T-helper 1 cell treated with Interleukin-12 subunit alpha and Interleukin-12 subunit beta and Interleukin-4 antibody, amounts not matched to agents 30 ng/mL and 1 ng/mL, for 36 hours (primary cell): ENCODE measurements around the gene TMTC2. TPM values are rescaled to one million over a fixed set of nuclear protein-coding genes. Genes with fewer than 3 reads are reported as not detected.

Experiments
- intact Hi-C: fragments of 100-400 bp; cut with micrococcal nuclease; formaldehyde crosslinking; loops from one replicate; pipeline ENCODE4 v1.15.1; 2024
- total RNA-seq: library from RNA; stranded (reverse); gene quantifications from 2 replicates; pipeline ENCODE4 v1.2.3, GENCODE V29; 2022

The TMTC2 gene
- total RNA-seq, 1 donor from 2014 or later, result 6.9 TPM

- intact Hi-C loops, result no loop called here
Measured at GRCh38 chr12:83052890-83053541, 366.3 kb downstream of the TMTC2 start.

DNA sequence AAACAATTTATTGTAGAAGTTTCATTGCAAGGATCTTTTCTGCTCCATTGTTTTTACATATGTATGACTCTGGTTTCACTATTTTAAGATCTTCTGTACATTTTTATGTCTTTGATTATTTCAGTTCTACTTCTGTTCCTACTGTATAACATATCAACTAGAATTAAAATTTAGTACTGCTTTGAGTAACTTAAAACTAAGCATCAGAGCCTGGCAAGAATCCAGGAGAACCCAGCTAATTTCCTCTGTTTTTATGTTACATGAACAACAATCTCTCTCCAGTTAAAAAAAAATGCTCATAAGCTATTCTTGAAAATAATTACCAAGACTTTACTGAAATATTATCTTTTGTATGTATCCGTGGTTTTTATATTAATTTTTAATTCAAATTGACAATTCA, 370.7 kb downstream of the TMTC2 start:
- intact Hi-C loops, result no loop called here

DNA sequence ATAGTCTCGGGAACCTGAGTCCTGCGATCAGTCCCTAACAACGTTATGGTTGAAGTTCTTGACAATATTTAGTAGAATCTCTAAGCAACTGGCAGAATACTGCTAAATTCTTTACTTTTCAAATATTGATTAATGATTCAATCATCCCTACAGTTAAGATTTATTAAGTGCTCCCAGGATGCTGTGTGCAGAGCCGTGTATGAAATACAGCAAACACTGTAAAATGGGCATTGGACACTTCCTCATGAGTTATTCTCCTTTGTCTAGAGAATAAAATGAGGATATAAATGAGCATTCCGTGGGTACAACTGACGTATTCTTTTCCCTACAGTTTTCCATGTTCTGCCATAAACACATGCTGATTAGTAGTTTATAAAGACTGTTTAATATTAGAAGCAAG, 372.4 kb downstream of the TMTC2 start:
- intact Hi-C loops, result no loop called here

DNA sequence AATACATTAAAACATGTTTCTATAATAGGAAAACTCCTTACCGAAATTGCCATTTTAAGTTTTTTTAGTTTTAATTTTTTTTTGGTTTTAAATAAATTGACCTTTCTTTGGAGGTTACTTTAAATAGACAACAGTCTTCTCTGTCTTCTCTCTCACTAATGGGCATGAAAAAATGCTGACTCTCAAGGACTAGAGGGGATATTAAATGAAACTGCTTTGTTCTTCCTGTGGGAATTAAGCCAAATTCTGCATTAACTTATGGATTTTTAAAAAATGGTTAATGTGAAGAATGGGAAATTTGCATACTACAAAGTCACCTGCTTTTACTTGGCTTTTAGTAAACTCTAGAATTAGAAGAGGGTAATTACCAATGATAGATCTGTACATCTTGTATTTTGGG, 378.9 kb downstream of the TMTC2 start:
- intact Hi-C loops, result no loop called here

- intact Hi-C loops, result no loop called here
Measured at GRCh38 chr12:83067981-83068380, 381.3 kb downstream of the TMTC2 start.

- intact Hi-C loops, result no loop called here
Measured at GRCh38 chr12:83074358-83074894, 387.7 kb downstream of the TMTC2 start.

- intact Hi-C loops, result no loop called here
Measured at GRCh38 chr12:83075471-83075870, 388.8 kb downstream of the TMTC2 start.

DNA sequence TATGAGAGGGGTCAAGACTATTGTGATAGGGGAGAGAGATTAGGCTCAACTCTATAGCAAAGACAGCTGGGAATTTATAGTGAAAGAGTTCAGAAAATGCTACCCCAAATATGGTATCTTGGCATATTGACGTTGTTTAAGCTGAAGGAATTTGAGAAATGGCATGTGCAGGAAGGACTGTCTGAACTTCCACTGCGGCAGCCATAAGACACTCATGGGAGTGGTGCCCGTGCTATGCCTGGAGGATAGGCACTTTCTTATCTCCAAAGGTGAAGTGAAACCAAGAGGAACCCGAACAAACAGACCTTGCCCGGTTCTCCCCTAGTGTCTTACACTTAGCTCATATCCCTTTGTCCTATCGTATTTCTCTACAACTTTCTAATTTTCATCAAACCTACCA, 390.3 kb downstream of the TMTC2 start:
- intact Hi-C loops, result no loop called here

DNA sequence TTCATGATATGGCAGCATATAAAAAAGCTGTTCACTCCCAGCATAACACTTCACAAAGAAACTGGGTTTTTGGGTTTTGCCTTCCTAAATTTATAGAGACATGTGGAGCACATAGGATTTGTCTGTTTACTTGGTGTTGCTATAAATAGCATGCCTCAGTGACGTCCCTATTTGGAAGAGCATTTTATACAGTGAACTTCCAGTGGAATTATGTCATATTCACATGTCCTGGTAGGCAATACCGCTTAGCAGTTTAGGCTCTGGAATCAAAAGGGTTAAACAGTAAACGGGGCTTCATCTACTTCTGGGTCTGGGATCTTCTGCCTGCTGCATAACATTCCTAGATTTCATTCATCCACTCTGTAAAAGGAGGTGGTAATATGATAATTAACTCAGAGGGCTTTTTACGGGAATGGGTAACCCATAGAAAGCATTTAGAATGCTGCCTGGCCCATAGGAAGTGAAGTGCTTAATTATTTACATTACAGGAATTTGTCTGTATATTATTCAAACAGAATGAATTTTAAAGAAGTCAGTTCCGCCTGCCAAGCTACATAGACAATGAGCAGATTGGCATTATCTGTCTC, 396.1 kb downstream of the TMTC2 start:
- intact Hi-C loops, result no loop called here

- intact Hi-C loops, result no loop called here
Measured at GRCh38 chr12:83083616-83084015, 396.9 kb downstream of the TMTC2 start.

DNA sequence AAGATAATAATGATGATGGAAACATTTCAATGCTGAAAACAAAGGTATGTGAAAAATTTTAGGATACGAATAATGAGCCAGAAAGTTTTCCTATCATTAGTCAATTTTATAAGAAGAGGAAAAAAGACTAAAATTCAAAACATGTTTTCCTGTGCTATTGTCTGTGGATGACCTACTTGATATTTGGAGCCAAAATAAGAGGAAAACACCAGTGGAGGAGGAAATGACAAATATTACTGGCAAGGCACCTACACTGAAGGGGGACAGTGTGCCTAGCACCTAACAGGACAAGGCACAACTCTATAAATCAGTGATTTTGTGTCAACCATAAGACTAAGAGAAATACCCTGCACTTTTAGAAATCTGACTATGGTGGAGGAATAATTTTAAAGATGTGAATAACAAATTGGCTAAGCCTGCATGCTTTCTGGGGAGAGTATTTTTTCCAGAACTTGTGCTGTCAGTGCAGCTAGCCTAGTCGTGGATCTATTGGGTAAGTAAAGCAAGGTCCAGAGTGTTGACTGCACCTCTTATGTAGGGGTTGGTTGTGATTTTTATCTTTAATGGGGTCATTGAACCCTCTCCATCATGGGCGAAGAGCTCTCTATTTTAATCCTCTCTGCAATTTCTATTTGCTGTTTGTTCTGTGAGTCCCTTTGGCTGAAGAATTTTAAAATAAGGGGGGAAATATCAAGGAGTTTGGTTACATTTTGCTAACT, 398.0 kb downstream of the TMTC2 start:
- intact Hi-C loops, result no loop called here

DNA sequence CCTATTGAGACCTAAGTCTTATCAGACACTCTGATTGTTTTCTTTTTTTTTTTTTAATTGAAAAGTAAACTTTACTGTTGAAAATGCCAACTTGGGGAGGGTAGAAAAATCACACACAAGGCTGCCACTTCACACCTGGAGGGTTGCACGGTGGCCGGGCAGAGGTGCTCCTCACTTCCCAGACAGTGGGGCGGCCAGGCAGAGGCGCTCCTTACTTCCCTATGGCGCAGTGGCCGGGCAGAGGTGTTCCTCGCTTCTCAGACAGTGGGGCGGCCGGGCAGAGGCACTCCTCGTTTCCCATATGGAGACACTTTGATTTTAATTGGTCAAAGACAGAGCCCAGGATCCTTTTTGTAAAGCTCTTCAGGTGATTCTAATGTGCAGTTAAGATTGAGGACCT, 399.3 kb downstream of the TMTC2 start:
- intact Hi-C loops, result no loop called here

DNA sequence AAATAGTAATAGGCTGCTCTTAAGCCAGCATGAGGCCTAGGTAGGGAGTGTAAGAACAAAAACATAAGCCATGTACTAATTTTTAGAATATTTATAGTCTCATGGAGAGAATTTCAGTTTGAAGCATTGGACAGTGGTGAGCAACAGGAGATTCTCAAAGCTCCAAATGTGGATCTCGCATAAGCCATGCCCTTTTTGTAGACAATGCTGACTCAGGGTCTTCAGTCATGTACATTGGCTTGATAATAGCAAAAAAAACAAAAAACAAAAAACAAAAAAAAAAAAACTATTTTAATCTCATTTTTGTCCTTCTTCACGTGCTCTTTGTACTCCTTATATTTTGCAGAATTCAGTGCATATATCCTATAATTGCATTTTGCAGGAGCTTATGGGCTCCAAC, 402.9 kb downstream of the TMTC2 start:
- intact Hi-C loops, result no loop called here

GRCh38 chr12:83092129-83092528, 405.4 kb downstream of the TMTC2 start:
- intact Hi-C loops, result no loop called here

- intact Hi-C loops, result no loop called here
Measured at GRCh38 chr12:83092606-83093005, 405.9 kb downstream of the TMTC2 start.

GRCh38 chr12:83093426-83093825, 406.7 kb downstream of the TMTC2 start:
- intact Hi-C loops, result no loop called here

DNA sequence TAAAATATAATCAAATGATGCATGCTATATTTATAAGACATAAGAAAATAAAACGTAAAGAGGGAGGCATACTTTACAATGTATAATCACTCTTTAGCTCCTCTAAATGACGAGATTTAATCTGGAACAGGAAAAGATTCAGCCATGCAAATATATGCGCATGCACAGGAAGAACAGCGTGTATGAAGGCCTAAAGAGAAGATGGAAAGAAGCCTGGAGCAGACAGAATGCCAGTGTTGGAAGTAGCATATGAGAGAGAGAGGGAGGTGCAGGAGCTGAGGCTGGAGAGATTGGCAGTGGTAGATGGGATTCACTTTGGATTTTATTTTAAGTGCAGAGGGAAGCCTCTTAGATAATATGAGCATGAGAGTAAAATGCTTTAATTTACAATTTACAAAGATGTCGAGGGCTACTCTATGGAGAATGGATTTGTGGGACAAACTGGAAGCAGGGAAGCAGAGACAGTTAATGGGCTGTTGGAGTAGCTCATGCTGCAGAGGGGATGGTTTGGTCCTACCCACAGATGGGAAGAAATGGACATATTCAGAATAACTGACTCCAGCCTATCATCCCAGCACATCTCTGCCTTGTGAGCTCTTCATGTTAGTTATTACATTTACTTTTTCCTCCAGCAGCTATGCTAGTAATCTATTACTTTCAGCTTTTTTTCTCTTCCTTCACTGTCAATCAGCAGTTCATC, 411.1 kb downstream of the TMTC2 start:
- intact Hi-C loops, result no loop called here

GRCh38 chr12:83099436-83099835, 412.7 kb downstream of the TMTC2 start:
- intact Hi-C loops, result no loop called here

- intact Hi-C loops, result no loop called here
Measured at GRCh38 chr12:83102499-83102898, 415.8 kb downstream of the TMTC2 start.

- intact Hi-C loops, result no loop called here
Measured at GRCh38 chr12:83106873-83107272, 420.2 kb downstream of the TMTC2 start.

DNA sequence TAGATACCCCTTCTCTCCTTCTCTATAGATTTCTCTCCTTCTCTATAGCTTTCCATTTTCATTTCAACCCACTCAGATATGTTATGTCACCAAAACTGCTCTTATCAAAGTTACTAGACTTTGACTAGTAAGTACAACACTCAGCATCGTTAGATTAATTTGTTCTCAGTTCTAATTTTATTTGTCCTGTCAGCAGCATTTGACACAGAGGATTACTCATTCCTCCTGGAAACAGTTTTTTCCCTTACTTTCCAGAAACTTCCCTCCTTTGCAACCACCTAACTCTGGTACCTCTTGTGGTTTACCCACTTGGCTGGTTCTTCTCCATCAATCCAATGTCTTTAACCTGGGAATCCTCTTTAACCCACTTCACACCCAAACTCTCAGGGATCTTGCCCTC, 423.7 kb downstream of the TMTC2 start:
- intact Hi-C loops, result no loop called here

DNA sequence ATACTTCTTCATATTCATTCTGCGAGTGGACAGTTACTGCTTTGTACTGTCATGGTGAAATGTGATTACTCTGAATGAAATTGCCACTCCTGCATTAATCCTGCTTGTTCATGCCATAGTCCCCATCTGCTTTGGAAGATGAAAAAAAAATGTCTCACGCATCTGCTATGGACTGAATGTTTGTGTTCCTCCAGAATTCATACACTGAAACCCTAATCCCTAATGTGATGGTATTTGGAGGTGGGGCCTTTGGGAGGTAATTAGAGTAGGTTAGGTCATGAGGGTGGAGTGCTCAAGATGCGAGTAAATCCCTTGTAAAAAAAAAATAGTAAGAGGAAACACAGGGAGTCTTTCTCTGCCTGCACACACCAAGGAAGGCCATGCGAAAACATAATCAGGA, 427.2 kb downstream of the TMTC2 start:
- intact Hi-C loops, result no loop called here
